Cardiac muscle cell (in vitro differentiated cells and primary cell): ENCODE measurements around the gene HOXB3. TPM values are rescaled to one million over a fixed set of nuclear protein-coding genes. Genes with fewer than 3 reads are reported as not detected.

ENCODE experiments used
- DNase-seq, 2 donors: peaks; one replicate each; pipeline versions ENCODE4 v3.0.0 to v3.0.0-alpha.2; 2010 to 2017; ENCODE audit warnings: low read depth in 1 of 2, low spot score in 1 of 2
- H3K27ac ChIP-seq: fragments of 200-600 bp; sonication (generic); 2 replicates; pipeline ENCODE4 v1.5.1; 2016
- H3K27me3 ChIP-seq: fragments of 200-600 bp; sonication (generic); 2 replicates; pipeline ENCODE4 v1.6.0; 2016; ENCODE audit warnings: control low read depth
- H3K36me3 ChIP-seq: fragments of 200-600 bp; sonication (generic); 2 replicates; pipeline ENCODE4 v1.5.1; 2016; ENCODE audit warnings: control low read depth
- H3K4me1 ChIP-seq: fragments of 200-600 bp; sonication (generic); 2 replicates; pipeline ENCODE4 v1.8.1; 2017; ENCODE audit warnings: low read depth, mild to moderate bottlenecking, mixed run types
- H3K4me3 ChIP-seq: fragments of 200-600 bp; sonication (generic); 2 replicates; pipeline ENCODE4 v1.5.1; 2016; ENCODE audit warnings: mild to moderate bottlenecking
- H3K9me3 ChIP-seq: fragments of 200-600 bp; sonication (generic); 2 replicates; pipeline ENCODE4 v1.5.1; 2017; ENCODE audit warnings: low read depth, mild to moderate bottlenecking, control low read depth
- CTCF ChIP-seq: IDR thresholded peaks from 2 replicates; pipeline ENCODE4 v1.5.1; 2012; ENCODE audit warnings: low read depth, mild to moderate bottlenecking, low read length
- polyA plus RNA-seq: library from polyadenylated mRNA; unstranded; fragments of >200 nt; fragmentation: Nextera tagmentation; extraction: Ambion mirVana; gene quantifications from 2 replicates; pipeline ENCODE4 v1.2.1, GENCODE V29; 2016
- total RNA-seq: library from RNA; depleted of rRNA; stranded (reverse); fragments of >200 nt; gene quantifications from 2 replicates; pipeline ENCODE4 v1.2.3, GENCODE V29; 2016

HOXB3 gene
- total and polyA plus RNA-seq, 2 experiments from 2014 or later, result 24.9 to 37.7 TPM

DNA sequence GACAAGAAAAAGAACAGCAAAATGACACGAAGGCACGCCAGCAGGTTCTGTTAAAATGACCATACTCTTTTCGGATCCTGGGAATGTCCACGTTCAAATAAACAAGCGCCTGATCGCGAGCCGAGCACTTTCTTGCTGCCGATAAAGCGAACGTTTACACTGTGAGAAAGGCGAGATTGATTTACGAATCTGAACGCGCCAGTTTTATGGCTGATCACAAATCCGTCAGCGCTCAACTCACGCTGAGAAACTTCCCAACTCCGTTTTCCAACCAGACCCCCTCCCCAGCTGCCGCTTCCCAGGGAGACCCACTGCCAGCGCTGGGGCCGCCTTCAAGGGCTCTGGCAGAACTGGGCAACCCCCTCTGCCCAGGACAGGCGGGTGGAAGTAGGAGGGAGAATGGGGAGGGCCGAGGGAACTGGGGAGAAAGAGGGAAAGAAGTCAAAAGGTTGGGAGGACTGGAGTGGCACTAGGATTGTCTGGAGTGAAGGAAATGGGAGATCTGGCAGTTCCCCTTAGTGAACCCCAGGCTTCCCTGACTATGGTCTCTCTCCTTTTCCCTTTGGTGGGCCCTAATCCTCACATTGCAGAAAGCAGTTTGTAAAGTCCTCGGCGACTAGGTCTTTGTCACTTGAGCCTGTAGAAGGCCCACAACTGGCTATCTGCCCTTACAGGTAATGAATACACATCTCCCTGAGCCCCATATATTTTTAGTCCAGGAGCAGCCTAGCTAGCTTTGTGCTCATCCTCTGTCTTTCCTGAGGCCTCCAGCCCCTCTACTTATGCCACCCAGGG, 18.8 kb downstream of the HOXB3 start:
- TF ChIP-seq CTCF, result no peak
- Histone ChIP-seq H3K36me3 (no peaks in the 10 kb centered on the region), H3K9me3 (no peaks in the 10 kb centered on the region), H3K4me1 (peaks cover 34% of the 10 kb centered on the region), H3K4me3 (no peak overlapping the region), H3K27ac (no peak overlapping the region), H3K27me3 (peaks cover 100% of the 10 kb centered on the region)
- no peak for DNase-seq

GRCh38 chr17:48570325-48571023, 19.6 kb downstream of the HOXB3 start:
- no peak for DNase-seq
- Histone ChIP-seq H3K4me3 (no peak overlapping the region), H3K9me3 (no peaks in the 10 kb centered on the region), H3K27me3 (peaks cover 100% of the 10 kb centered on the region), H3K4me1 (peaks cover 35% of the 10 kb centered on the region), H3K36me3 (no peaks in the 10 kb centered on the region), H3K27ac (no peak overlapping the region)
- no peak for TF ChIP-seq CTCF

GRCh38 chr17:48569674-48570324, 20.2 kb downstream of the HOXB3 start:
- no peak for DNase-seq
- TF ChIP-seq CTCF, result no peak
- no peak overlapping the region for H3K4me3 ChIP-seq

GRCh38 chr17:48569240-48569582, 20.8 kb downstream of the HOXB3 start:
- no peak for DNase-seq
- Histone ChIP-seq H3K27ac (no peak overlapping the region), H3K9me3 (no peaks in the 10 kb centered on the region), H3K4me3 (peak overlapping the region; percentile 2), H3K4me1 (peaks cover 46% of the 10 kb centered on the region), H3K27me3 (peaks cover 100% of the 10 kb centered on the region), H3K36me3 (no peaks in the 10 kb centered on the region)
- no peak for TF ChIP-seq CTCF

More at GRCh38 chr17:48569674-48570324, 20.2 kb downstream of the HOXB3 start:
- no peaks in the 10 kb centered on the region for H3K36me3 ChIP-seq
- no peaks in the 10 kb centered on the region for H3K9me3 ChIP-seq
- peaks cover 100% of the 10 kb centered on the region for H3K27me3 ChIP-seq
- H3K27ac ChIP-seq, result no peak overlapping the region
- peaks cover 42% of the 10 kb centered on the region for H3K4me1 ChIP-seq

DNA sequence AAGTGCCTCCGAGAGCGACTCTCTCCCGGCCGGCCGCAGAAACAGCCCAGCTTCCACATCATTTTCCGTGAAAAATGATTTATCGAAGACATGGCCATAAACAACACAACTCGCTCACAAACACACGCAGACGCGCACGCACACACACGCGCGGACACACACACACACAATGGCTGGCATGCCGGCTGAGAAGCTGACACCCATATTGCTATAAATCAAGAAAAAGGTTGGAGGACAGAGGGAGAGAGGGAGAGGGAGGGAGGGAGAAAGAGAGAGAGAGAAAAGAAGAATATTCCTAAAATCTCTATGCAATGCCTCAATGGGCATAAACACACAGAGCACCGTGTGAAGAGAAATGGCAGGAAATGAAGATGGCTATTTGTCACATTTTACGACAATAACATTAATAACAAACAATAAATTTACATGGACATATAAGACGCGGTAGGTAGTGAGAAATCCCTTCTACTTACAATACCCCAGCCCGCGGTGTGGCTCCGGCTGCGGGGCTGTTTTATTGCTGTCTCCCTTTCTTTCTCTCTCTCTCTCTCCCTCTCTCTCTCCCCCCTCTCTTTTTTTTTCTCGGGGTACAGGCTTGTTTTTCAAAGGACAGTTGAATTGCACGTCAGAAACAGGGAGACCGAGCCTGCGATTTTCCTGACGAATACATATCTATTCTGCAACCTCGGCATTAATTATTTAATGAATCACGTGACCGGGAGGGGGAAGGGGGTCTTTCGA, 21.4 kb downstream of the HOXB3 start:
- no peaks in the 10 kb centered on the region for H3K9me3 ChIP-seq
- H3K4me1 ChIP-seq, result peaks cover 47% of the 10 kb centered on the region
- H3K27ac ChIP-seq, result no peak overlapping the region
- H3K4me3 ChIP-seq, result peak overlapping the region; percentile 2
- no peaks in the 10 kb centered on the region for H3K36me3 ChIP-seq
- TF ChIP-seq CTCF, result no peak
- DNase-seq, result no peak
- peaks cover 100% of the 10 kb centered on the region for H3K27me3 ChIP-seq
